ENCODE measurements around the gene PHACTR2.
"Not testable (repeated sequence)": the region's sequence is repeated elsewhere in the genome, so short reads cannot be mapped to it uniquely, and the experiment has no call there.

The PHACTR2 gene

GRCh38 chr6:143647732-143648131, 30.0 kb upstream of the PHACTR2 start:
- no peaks in the 10 kb centered on the region for H3K79me2 ChIP-seq (ENCODE audit: control insufficient read depth, insufficient read depth, low read length, poor library complexity)
- H4K12ac ChIP-seq (ENCODE audit: low read depth, low read length) = no peak overlapping the region
- H3K79me1 ChIP-seq (ENCODE audit: low read length) = no peaks in the 10 kb centered on the region
- no peak overlapping the region for H3K9ac ChIP-seq (ENCODE audit: low read length)
- no peak for DNase-seq
- no peak overlapping the region for H2AFZ ChIP-seq (ENCODE audit: insufficient read depth, low read length, poor library complexity)
- H3K18ac ChIP-seq (ENCODE audit: low read length) = no peak overlapping the region
- no peak overlapping the region for H3K14ac ChIP-seq (ENCODE audit: low read length)
- H3K4ac ChIP-seq (ENCODE audit: low read depth, low read length) = no peak overlapping the region
- no peak overlapping the region for H3K4me2 ChIP-seq (ENCODE audit: low read length)
- WGBS (ENCODE audit: extremely low coverage, insufficient coverage, insufficient read length) = no CpG with 5 or more reads among the region's 6 CpGs
- no peak overlapping the region for H3K27ac ChIP-seq (ENCODE audit: low read depth, low read length)
- H3K23ac ChIP-seq (ENCODE audit: low read length) = no peak overlapping the region
- H3K4me3 ChIP-seq (ENCODE audit: low read depth, low read length) = no peak overlapping the region
- no peaks in the 10 kb centered on the region for H3K4me1 ChIP-seq (ENCODE audit: control insufficient read depth in 1 of 2, insufficient read depth in 2 of 2, low read length in 2 of 2)
- no peak overlapping the region for H2BK120ac ChIP-seq (ENCODE audit: insufficient read depth, low read length, poor library complexity)
- no peak overlapping the region for H4K91ac ChIP-seq (ENCODE audit: low read depth, low read length)
- no peak overlapping the region for H2AK5ac ChIP-seq (ENCODE audit: low read length)
- H3K36me3 ChIP-seq (ENCODE audit: control insufficient read depth in 1 of 2, insufficient read depth in 2 of 2, low read length in 2 of 2) = no peaks in the 10 kb centered on the region
- no peaks in the 10 kb centered on the region for H3K9me3 ChIP-seq (ENCODE audit: insufficient read depth, low read depth, low read length)
- H2BK5ac ChIP-seq (ENCODE audit: low read depth, low read length, poor library complexity) = no peak overlapping the region
- H2BK12ac ChIP-seq (ENCODE audit: low read length) = no peak overlapping the region
- H4K8ac ChIP-seq (ENCODE audit: low read depth, low read length) = no peak overlapping the region
- no peaks in the 10 kb centered on the region for H3K27me3 ChIP-seq (ENCODE audit: insufficient read depth, low read length)

- not testable (repeated sequence) for H3K36me3 ChIP-seq (ENCODE audit: control insufficient read depth in 1 of 2, insufficient read depth in 2 of 2, low read length in 2 of 2); DNase-seq; H3K4me3 ChIP-seq (ENCODE audit: low read depth, low read length); H2BK12ac ChIP-seq (ENCODE audit: low read length); H4K91ac ChIP-seq (ENCODE audit: low read depth, low read length); H2BK5ac ChIP-seq (ENCODE audit: low read depth, low read length, poor library complexity); H4K8ac ChIP-seq (ENCODE audit: low read depth, low read length); H3K9ac ChIP-seq (ENCODE audit: low read length); H3K4ac ChIP-seq (ENCODE audit: low read depth, low read length); H4K12ac ChIP-seq (ENCODE audit: low read depth, low read length); H3K27me3 ChIP-seq (ENCODE audit: insufficient read depth, low read length); H3K9me3 ChIP-seq (ENCODE audit: insufficient read depth, low read depth, low read length); H3K27ac ChIP-seq (ENCODE audit: low read depth, low read length); H3K79me2 ChIP-seq (ENCODE audit: control insufficient read depth, insufficient read depth, low read length, poor library complexity); H3K79me1 ChIP-seq (ENCODE audit: low read length); H3K4me2 ChIP-seq (ENCODE audit: low read length); H3K14ac ChIP-seq (ENCODE audit: low read length); H2AFZ ChIP-seq (ENCODE audit: insufficient read depth, low read length, poor library complexity); H3K23ac ChIP-seq (ENCODE audit: low read length); H3K4me1 ChIP-seq (ENCODE audit: control insufficient read depth in 1 of 2, insufficient read depth in 2 of 2, low read length in 2 of 2); H3K18ac ChIP-seq (ENCODE audit: low read length); H2AK5ac ChIP-seq (ENCODE audit: low read length); H2BK120ac ChIP-seq (ENCODE audit: insufficient read depth, low read length, poor library complexity)
- no CpG with 5 or more reads among the region's 1 CpG for WGBS (ENCODE audit: extremely low coverage, insufficient coverage, insufficient read length)
These were observed 28.4 kb upstream of the PHACTR2 start for GRCh38 chr6:143649319-143649718.

DNA sequence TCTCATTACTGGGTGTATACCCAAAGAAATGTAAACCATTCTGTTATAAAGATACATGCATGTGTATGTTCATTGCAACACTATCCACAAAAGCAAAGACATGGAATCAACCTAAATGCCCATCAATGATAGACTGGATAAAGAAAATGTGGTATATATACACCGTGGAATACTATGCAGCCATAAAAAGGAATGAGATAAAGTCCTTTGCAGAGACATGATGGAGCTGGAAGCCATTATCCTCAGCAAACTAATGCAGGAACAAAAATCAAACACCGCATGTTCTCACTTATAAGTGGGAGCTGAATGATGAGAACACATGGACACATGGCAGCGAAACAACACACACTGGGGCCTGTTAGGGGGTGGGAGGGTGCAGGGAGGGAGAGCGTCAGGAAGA, 26.4 kb upstream of the PHACTR2 start:
- not testable (repeated sequence) for H2AFZ ChIP-seq (ENCODE audit: insufficient read depth, low read length, poor library complexity); H2BK5ac ChIP-seq (ENCODE audit: low read depth, low read length, poor library complexity); H3K27ac ChIP-seq (ENCODE audit: low read depth, low read length); H4K8ac ChIP-seq (ENCODE audit: low read depth, low read length); H2BK120ac ChIP-seq (ENCODE audit: insufficient read depth, low read length, poor library complexity); DNase-seq; H3K14ac ChIP-seq (ENCODE audit: low read length); H2BK12ac ChIP-seq (ENCODE audit: low read length); H3K4me2 ChIP-seq (ENCODE audit: low read length); H3K4me1 ChIP-seq (ENCODE audit: control insufficient read depth in 1 of 2, insufficient read depth in 2 of 2, low read length in 2 of 2); H4K12ac ChIP-seq (ENCODE audit: low read depth, low read length); H3K79me1 ChIP-seq (ENCODE audit: low read length); H3K23ac ChIP-seq (ENCODE audit: low read length); H3K9me3 ChIP-seq (ENCODE audit: insufficient read depth, low read depth, low read length); H3K4ac ChIP-seq (ENCODE audit: low read depth, low read length); H3K4me3 ChIP-seq (ENCODE audit: low read depth, low read length); H4K91ac ChIP-seq (ENCODE audit: low read depth, low read length); H3K79me2 ChIP-seq (ENCODE audit: control insufficient read depth, insufficient read depth, low read length, poor library complexity); H3K36me3 ChIP-seq (ENCODE audit: control insufficient read depth in 1 of 2, insufficient read depth in 2 of 2, low read length in 2 of 2); H3K18ac ChIP-seq (ENCODE audit: low read length); H3K9ac ChIP-seq (ENCODE audit: low read length); H3K27me3 ChIP-seq (ENCODE audit: insufficient read depth, low read length); H2AK5ac ChIP-seq (ENCODE audit: low read length)
- no CpG with 5 or more reads among the region's 4 CpGs for WGBS (ENCODE audit: extremely low coverage, insufficient coverage, insufficient read length)

DNA sequence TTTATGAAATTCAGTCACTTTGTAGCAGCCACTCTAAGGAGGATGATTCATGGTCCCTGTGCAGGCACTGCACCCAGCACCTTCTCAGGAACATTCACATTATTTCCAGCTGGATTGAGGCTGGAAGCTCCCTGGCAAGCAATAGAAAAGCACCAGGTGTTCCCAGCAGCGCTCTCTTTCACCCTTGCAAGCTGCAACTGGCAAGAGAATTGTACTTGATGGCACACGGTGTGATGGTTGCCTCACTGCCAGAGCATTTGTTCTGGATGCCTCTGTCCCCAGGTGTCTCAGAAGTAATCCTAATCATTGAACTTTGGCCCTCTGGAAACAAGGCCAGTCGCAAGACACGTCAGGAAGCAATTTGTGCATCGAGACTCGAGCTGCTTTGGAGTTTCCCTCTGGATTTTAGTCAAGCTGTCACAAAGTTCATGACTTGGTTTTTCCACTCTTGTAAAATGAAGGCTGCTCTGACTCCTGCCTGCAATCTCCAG, 24.9 kb upstream of the PHACTR2 start:
- Histone ChIP-seq H3K9me3 (ENCODE audit: insufficient read depth, low read depth, low read length) (peaks cover 3% of the 10 kb centered on the region), H3K27ac (ENCODE audit: low read depth, low read length) (no peak overlapping the region), H2BK12ac (ENCODE audit: low read length) (no peak overlapping the region), H4K91ac (ENCODE audit: low read depth, low read length) (no peak overlapping the region), H3K4ac (ENCODE audit: low read depth, low read length) (no peak overlapping the region), H3K27me3 (ENCODE audit: insufficient read depth, low read length) (no peaks in the 10 kb centered on the region), H2AK5ac (ENCODE audit: low read length) (no peak overlapping the region), H3K9ac (ENCODE audit: low read length) (no peak overlapping the region), H3K4me2 (ENCODE audit: low read length) (no peak overlapping the region), H3K14ac (ENCODE audit: low read length) (no peak overlapping the region), H4K12ac (ENCODE audit: low read depth, low read length) (no peak overlapping the region), H4K8ac (ENCODE audit: low read depth, low read length) (no peak overlapping the region), H2BK120ac (ENCODE audit: insufficient read depth, low read length, poor library complexity) (no peak overlapping the region), H2AFZ (ENCODE audit: insufficient read depth, low read length, poor library complexity) (no peak overlapping the region), H3K18ac (ENCODE audit: low read length) (no peak overlapping the region), H3K23ac (ENCODE audit: low read length) (no peak overlapping the region), H3K4me3 (ENCODE audit: low read depth, low read length) (no peak overlapping the region), H2BK5ac (ENCODE audit: low read depth, low read length, poor library complexity) (no peak overlapping the region), H3K79me1 (ENCODE audit: low read length) (no peaks in the 10 kb centered on the region), H3K4me1 (ENCODE audit: control insufficient read depth in 1 of 2, insufficient read depth in 2 of 2, low read length in 2 of 2) (no peaks in the 10 kb centered on the region), H3K79me2 (ENCODE audit: control insufficient read depth, insufficient read depth, low read length, poor library complexity) (no peaks in the 10 kb centered on the region), H3K36me3 (ENCODE audit: control insufficient read depth in 1 of 2, insufficient read depth in 2 of 2, low read length in 2 of 2) (no peaks in the 10 kb centered on the region)
- no peak for DNase-seq
- no CpG with 5 or more reads among the region's 6 CpGs for WGBS (ENCODE audit: extremely low coverage, insufficient coverage, insufficient read length)

Measured in trophoblast cell (in vitro differentiated cells and primary cell).